ENCODE measurements around the gene MAGEH1. TPM values are rescaled to one million over a fixed set of nuclear protein-coding genes. Genes with fewer than 3 reads are reported as not detected.

The MAGEH1 gene
- total RNA-seq, 2 experiments from 2014 or later: 10.4 to 19.7 TPM

GRCh38 chrX:55486736-55487135 is 34.8 kb downstream of the MAGEH1 start:
- BruUV-seq (replicated peaks): no TSS peak
- CTCF ChIA-PET (ENCODE audit: unreplicated experiment): no interaction called here
- DNase-seq (ENCODE audit: low spot score): no peak
- H3K27ac ChIP-seq (ENCODE audit: low read depth, low read length, poor library complexity, severe bottlenecking): no peak overlapping the region
- H3K4me1 ChIP-seq (ENCODE audit: insufficient read depth, low read length, poor library complexity, severe bottlenecking): peaks cover 12% of the 10 kb centered on the region
- no peaks in the 10 kb centered on the region for H3K9me3 ChIP-seq (ENCODE audit: low read length)
- H3K4me2 ChIP-seq (ENCODE audit: low read length): no peak overlapping the region
- no peaks in the 10 kb centered on the region for H4K20me1 ChIP-seq (ENCODE audit: insufficient read depth, low read length)
- POLR2A ChIA-PET: no interaction called here
- intact Hi-C loops (cut with micrococcal nuclease; ENCODE audit: unreplicated experiment): no loop called here
- no peaks in the 10 kb centered on the region for H3K36me3 ChIP-seq (ENCODE audit: insufficient read depth, low read length)
- H3K9me2 ChIP-seq (ENCODE audit: insufficient read depth, low read length): no peaks in the 10 kb centered on the region
- H3K79me2 ChIP-seq (ENCODE audit: insufficient read depth, low read depth, low read length): no peaks in the 10 kb centered on the region
- TF ChIP-seq EZH2phosphoT487 (IDR thresholded peaks at IDR 0.05; ENCODE audit: borderline replicate concordance, low read depth, low read length) (no peak), CTCF (conservative IDR thresholded peaks at IDR 0.05; ENCODE audit: low read length) (no peak)
- no peak overlapping the region for H2AFZ ChIP-seq (ENCODE audit: low read length)
- H3K4me3 ChIP-seq (ENCODE audit: low read depth, low read length, poor library complexity, severe bottlenecking): no peak overlapping the region

GRCh38 chrX:55487143-55487542 is 35.2 kb downstream of the MAGEH1 start:
- no peak overlapping the region for H2AFZ ChIP-seq (ENCODE audit: low read length)

More at GRCh38 chrX:55487143-55487542, 35.2 kb downstream of the MAGEH1 start:
- H3K9me2 ChIP-seq (ENCODE audit: insufficient read depth, low read length): no peaks in the 10 kb centered on the region
- no peaks in the 10 kb centered on the region for H3K9me3 ChIP-seq (ENCODE audit: low read length)
- H3K27ac ChIP-seq (ENCODE audit: low read depth, low read length, poor library complexity, severe bottlenecking): no peak overlapping the region
- ChIA-PET POLR2A (no interaction called here), CTCF (ENCODE audit: unreplicated experiment) (no interaction called here)
- BruUV-seq (replicated peaks): no TSS peak
- H3K4me3 ChIP-seq (ENCODE audit: low read depth, low read length, poor library complexity, severe bottlenecking): no peak overlapping the region
- peaks cover 12% of the 10 kb centered on the region for H3K4me1 ChIP-seq (ENCODE audit: insufficient read depth, low read length, poor library complexity, severe bottlenecking)
- no peaks in the 10 kb centered on the region for H4K20me1 ChIP-seq (ENCODE audit: insufficient read depth, low read length)
- TF ChIP-seq EZH2phosphoT487 (IDR thresholded peaks at IDR 0.05; ENCODE audit: borderline replicate concordance, low read depth, low read length) (no peak), CTCF (conservative IDR thresholded peaks at IDR 0.05; ENCODE audit: low read length) (no peak)
- no peak for DNase-seq (ENCODE audit: low spot score)
- H3K4me2 ChIP-seq (ENCODE audit: low read length): peak overlapping the region; percentile 82; the same call in 1 of the 2 replicates
- H3K79me2 ChIP-seq (ENCODE audit: insufficient read depth, low read depth, low read length): no peaks in the 10 kb centered on the region
- intact Hi-C loops (cut with micrococcal nuclease; ENCODE audit: unreplicated experiment): no loop called here
- no peaks in the 10 kb centered on the region for H3K36me3 ChIP-seq (ENCODE audit: insufficient read depth, low read length)

Data from OCI-LY7 (cell line).